GM10248 (cell line): ENCODE results near the gene KCTD12.

Source experiments
- CTCF ChIA-PET: fragments of 300-600 bp; sonication (Branson Sonifier 250); formaldehyde crosslinking; extraction: SDS; loops from one replicate; lab custom pipeline; 2021; ENCODE audit warnings: antibody characterized with exemption; lab: Yijun Ruan, JAX
- POLR2A ChIA-PET: fragments of 350-650 bp; sonication (Branson Sonifier 250); formaldehyde crosslinking; extraction: SDS; loops from one replicate; lab custom pipeline; 2020; ENCODE audit warnings: antibody characterized with exemption; lab: Yijun Ruan, JAX
- DNase-seq: peaks from one replicate; pipeline ENCODE4 v3.0.0; 2012; ENCODE audit errors: extremely low spot score
- TF ChIP-seq, protein P1 (sequence below): IDR thresholded peaks from 2 replicates; pipeline ENCODE4 v1.5.1; 2012; ENCODE audit warnings: mild to moderate bottlenecking, low read depth; ENCODE audit errors: extremely low read depth, missing control alignments, control extremely low read depth

The KCTD12 gene

DNA sequence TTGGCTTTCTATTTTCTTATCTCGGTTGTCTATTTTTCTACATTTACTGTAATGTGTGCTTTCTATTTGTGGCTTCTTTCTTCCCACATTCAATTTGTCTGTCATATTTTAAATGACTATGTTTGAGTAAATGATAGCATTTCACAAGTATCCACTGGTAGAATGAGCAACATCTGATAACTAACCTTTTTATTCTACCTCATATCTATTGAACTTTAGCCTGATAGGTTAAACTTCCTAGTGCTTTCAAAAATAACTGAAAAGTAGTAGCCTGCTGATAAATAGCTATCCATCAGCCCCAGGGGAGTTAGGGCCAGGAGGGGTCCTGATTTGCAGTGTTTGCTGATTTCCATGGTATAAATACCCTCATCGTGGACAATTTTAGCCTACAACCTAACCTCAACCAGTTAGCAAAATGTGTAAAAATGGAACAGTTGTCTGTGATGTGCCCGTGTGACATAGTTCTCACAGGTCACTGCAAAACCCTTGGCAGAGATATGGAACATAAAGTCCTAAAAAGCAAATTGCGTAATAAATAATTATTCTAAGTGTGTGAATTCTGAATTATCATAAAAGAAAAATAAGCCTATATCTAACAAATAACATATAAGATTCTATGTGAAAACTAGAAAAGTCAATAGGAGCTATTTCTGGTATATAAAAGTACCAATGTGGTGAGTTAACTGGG lies 32.1 kb downstream of the KCTD12 start:
- ChIA-PET CTCF (no interaction called here), POLR2A (no interaction called here)
- TF ChIP-seq, protein P1, sequence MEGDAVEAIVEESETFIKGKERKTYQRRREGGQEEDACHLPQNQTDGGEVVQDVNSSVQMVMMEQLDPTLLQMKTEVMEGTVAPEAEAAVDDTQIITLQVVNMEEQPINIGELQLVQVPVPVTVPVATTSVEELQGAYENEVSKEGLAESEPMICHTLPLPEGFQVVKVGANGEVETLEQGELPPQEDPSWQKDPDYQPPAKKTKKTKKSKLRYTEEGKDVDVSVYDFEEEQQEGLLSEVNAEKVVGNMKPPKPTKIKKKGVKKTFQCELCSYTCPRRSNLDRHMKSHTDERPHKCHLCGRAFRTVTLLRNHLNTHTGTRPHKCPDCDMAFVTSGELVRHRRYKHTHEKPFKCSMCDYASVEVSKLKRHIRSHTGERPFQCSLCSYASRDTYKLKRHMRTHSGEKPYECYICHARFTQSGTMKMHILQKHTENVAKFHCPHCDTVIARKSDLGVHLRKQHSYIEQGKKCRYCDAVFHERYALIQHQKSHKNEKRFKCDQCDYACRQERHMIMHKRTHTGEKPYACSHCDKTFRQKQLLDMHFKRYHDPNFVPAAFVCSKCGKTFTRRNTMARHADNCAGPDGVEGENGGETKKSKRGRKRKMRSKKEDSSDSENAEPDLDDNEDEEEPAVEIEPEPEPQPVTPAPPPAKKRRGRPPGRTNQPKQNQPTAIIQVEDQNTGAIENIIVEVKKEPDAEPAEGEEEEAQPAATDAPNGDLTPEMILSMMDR = no peak
- no peak for DNase-seq

DNA sequence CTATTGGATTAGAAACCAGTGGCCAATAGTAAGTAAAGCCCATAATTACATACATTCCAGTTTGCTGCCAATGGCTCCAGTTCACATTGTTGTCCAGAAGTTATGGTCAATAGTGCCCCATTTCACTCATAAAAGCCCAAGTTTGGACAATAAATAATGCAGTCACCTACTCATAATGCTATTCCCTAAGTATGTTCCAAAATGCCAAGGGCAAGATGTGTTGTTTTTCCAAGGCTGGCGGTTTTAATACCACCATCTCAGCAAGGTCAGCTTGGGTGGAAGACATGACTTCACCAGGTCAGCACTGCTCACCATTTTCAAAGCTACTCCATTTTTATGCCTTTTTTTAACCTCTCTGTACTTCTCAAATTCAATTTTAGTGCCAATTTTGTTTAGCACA lies 32.7 kb downstream of the KCTD12 start:
- TF ChIP-seq, protein P1 = no peak
- POLR2A ChIA-PET = no interaction called here
- no peak for DNase-seq
- CTCF ChIA-PET = no interaction called here

DNA sequence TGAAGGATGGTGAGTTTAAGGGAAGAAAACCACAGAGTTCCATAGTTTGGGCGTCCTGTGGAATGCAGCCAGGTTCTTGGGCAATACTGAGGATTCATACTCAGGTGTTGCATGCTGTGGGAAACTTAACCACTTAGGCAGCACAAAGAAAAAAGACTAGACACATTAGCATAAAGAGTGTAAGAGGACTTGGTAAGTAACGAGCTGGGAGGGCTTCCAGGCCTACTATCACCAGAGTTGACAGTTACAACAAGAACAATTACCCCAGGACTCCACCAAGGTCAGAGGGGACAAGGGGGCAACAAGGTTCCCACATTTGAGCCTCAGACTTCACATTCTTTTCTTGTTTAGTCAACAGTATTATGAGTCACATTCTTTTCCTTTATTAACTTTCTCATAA lies 33.2 kb downstream of the KCTD12 start:
- TF ChIP-seq, protein P1 = no peak
- ChIA-PET CTCF (interaction anchor here (0.9 kb wide), 1 partner anchor 9 kb away, joined by 3 read pairs; no protein-coding TSS in a partner anchor), POLR2A (no interaction called here)
- DNase-seq = no peak

DNA sequence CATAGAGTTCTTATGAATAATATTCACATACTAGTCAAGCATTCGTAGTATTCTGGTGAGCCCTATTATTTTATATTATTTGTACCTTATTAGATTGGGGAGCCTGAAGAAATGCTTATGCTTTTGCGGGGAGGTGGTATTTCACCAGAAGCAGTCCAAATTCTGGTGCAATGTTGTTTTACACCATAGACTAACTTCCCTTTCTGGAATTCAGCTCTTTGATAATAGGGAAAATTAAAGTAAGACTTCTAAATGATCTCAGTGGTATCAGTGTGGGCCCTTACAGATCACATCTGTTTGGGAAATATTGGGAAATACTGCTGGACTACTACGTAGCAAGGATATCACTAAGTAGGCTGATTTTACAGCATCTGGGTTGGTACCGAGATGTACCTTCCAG lies 34.2 kb downstream of the KCTD12 start:
- DNase-seq = no peak
- ChIA-PET CTCF (interaction anchor here (0.9 kb wide), 1 partner anchor 10 kb away, joined by 3 read pairs; no protein-coding TSS in a partner anchor), POLR2A (no interaction called here)
- TF ChIP-seq, protein P1 = no peak

DNA sequence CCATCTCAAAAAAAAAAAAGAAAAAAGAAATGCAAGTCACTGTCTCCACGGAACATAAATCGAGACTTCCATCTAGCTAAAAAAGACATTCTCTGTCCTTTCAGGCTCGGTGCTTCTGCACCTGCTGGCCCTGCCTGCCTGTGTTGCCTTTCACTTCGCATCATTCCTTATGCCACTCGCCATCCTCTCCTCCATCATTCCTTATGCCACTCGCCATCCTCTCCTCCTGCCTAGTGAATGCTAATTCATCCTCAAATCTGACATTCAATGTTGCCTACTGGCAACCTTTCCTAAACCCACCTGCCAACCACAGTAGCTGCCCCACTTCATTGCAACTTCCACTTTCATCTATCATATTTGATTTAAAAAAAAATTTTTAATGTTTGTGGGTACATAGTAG lies 36.7 kb downstream of the KCTD12 start:
- POLR2A ChIA-PET = no interaction called here

DNA sequence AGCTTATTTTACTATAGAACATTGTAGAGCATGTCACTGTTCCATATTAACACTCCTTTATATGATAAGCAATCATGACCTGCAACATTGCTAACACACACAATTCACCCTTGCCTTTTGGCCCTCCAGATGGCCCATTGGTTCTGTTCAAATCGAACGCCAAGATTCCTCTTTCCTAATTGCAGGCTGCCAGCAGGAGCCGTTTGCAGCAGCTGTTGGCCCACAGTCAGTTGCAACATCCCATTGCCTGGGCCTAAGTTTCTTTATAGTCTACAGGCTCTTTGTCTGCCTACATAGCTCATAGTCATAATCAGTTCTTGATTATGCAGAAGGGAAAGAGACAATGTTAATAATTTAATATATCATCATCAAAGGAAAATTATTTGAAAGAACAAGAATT lies 37.6 kb downstream of the KCTD12 start:
- CTCF ChIA-PET = interaction anchor here (1.2 to 1.9 kb wide), 3 partner anchors 9 to 55 kb away, joined by 3 to 6 read pairs (median 3); no protein-coding TSS in a partner anchor
- no peak for DNase-seq
- POLR2A ChIA-PET = no interaction called here
- TF ChIP-seq, protein P1 = no peak

More for the DNA sequence above, 36.7 kb downstream of the KCTD12 start:
- TF ChIP-seq, protein P1 = no peak
- no peak for DNase-seq
- CTCF ChIA-PET = interaction anchor here (1.3 to 1.9 kb wide), 2 partner anchors 8 to 54 kb away, joined by 3 to 6 read pairs; no protein-coding TSS in a partner anchor
